OCI-LY7 (cell line): ENCODE data around the gene BTBD17.

Source experiments
- EZH2phosphoT487 ChIP-seq: fragments of 200-600 bp; sonication (generic); IDR thresholded peaks from 2 replicates; pipeline ENCODE4 v1.6.1; 2018; ENCODE audit warnings: low read depth, borderline replicate concordance, mild to moderate bottlenecking, mixed run types, antibody characterized with exemption, low read length, moderate library complexity, mixed read lengths
- TF ChIP-seq, protein P1 (sequence below): fragments of 200-600 bp; sonication (generic); conservative IDR thresholded peaks from 2 replicates; pipeline ENCODE4 v1.5.1; 2014; ENCODE audit warnings: mild to moderate bottlenecking, antibody characterized with exemption, low read length, moderate library complexity, mixed read lengths

DNA sequence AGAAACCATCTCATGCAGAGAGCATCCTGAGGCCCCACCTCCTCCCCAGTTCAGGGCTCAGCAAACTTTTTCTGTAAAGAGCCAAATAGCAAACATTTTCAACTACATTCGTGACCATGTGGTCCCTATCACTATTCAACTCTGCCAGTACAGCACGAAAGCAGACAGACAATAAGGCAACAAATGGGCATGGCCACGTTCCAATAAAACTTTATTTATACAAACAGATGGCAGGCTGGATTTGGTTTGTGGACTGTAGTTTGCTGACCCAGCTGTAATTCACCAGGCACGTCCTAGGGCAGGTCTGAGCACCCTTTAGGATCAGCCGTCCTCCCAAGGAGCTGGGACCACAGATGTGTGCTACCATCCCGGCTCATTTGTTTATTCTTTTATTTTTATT lies 43.1 kb upstream of the BTBD17 start:
- TF ChIP-seq, protein P1, sequence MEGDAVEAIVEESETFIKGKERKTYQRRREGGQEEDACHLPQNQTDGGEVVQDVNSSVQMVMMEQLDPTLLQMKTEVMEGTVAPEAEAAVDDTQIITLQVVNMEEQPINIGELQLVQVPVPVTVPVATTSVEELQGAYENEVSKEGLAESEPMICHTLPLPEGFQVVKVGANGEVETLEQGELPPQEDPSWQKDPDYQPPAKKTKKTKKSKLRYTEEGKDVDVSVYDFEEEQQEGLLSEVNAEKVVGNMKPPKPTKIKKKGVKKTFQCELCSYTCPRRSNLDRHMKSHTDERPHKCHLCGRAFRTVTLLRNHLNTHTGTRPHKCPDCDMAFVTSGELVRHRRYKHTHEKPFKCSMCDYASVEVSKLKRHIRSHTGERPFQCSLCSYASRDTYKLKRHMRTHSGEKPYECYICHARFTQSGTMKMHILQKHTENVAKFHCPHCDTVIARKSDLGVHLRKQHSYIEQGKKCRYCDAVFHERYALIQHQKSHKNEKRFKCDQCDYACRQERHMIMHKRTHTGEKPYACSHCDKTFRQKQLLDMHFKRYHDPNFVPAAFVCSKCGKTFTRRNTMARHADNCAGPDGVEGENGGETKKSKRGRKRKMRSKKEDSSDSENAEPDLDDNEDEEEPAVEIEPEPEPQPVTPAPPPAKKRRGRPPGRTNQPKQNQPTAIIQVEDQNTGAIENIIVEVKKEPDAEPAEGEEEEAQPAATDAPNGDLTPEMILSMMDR, result no peak
- TF ChIP-seq EZH2phosphoT487, result no peak
